ENCODE results near the gene POLE.

The POLE gene

DNA sequence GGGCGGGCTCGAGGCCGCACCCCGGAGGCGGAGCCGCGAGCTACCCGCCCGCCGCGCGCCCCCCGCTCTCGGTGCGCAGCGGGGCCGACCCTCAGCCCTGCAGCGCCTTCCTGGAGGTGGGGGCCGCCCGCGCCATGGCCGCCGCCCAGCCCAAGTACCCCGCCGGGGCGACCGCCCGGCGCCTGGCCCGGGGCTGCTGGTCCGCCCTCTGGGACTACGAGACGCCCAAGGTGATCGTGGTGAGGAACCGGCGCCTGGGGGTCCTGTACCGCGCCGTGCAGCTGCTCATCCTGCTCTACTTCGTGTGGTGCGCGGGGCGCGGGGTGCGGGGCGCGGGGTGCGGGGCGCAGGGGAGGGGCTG is 68.5 kb downstream of the POLE start, which contains the start of gene P2RX2:
Gene P2RX2 (plus strand): TSS at position 94 of the 361 bp plus-strand sequence. CDS start 41 bp downstream, at position 135.
- WGBS (ENCODE audit: extremely low coverage, insufficient coverage, low lambda C conversion rate): no CpG with 5 or more reads among the region's 49 CpGs
- no peak within 1 kb of the TSS for H3K27ac ChIP-seq (ENCODE audit: low read depth, low read length)

DNA sequence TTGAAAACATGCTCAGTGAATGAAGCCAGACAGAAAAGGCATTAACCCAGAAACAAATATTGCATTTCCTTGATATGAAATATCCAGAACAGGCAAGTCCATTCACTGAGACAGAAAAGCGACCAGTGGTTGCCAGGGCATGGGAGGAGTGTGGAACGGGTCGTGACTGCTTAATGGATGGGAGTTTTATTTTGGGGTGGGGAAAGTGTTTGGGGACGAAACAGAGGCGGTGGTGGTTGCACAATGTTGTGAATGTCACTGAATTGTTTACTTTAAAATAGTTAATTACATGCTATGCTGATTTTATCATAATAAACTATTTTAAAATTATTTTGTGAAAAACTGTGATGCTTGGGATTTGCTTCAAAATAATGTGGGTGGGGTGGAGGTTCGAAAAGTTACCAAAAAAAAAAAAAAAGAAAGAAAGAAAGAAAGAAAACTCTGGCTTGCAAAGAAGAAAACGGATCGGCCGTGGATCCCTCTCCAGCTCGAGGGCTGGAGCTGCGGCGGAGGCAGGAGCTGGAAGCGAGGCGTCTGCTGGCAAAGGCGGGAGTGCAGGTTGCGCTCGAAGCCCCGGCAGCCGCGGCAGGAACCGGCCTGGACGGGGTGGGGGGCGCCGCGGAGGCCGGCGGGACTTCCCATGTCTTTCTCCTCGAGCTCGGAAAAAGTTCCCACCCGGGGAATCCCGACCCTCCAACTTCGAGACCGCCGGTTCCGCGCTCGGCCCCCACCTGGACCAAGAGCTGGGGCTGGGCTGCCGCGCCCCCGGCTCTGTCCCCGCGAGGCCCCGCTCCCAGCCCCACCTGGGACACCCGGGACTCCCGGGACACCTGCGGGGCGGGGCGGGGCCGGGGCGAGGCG is 69.1 kb downstream of the POLE start:
- Histone ChIP-seq H3K27ac (ENCODE audit: low read depth, low read length) (no peak overlapping the region), H3K4me2 (ENCODE audit: low read length) (no peak overlapping the region), H3K9ac (ENCODE audit: low read length) (no peak overlapping the region), H3K36me3 (ENCODE audit: control insufficient read depth, insufficient read depth, low read length) (no peaks in the 10 kb centered on the region), H2BK5ac (ENCODE audit: low read length) (no peak overlapping the region), H3K27me3 (ENCODE audit: insufficient read depth, low read length, poor library complexity) (peaks cover 10% of the 10 kb centered on the region), H4K5ac (ENCODE audit: low read length) (no peak overlapping the region), H2BK120ac (ENCODE audit: low read depth, low read length) (no peak overlapping the region), H3K79me2 (ENCODE audit: control insufficient read depth, insufficient read depth, low read length) (no peaks in the 10 kb centered on the region), H2BK15ac (replicated peaks; ENCODE audit: low read depth) (no peak overlapping the region), H3K23ac (ENCODE audit: low read length) (no peak overlapping the region), H3K4ac (ENCODE audit: low read depth, low read length) (no peak overlapping the region), H3K4me3 (ENCODE audit: low read length) (no peak overlapping the region), H3K4me1 (ENCODE audit: control insufficient read depth, low read depth, low read length) (no peaks in the 10 kb centered on the region), H2AK5ac (ENCODE audit: low read length) (no peak overlapping the region), H3K18ac (ENCODE audit: low read length) (no peak overlapping the region), H4K8ac (ENCODE audit: low read depth, low read length) (no peak overlapping the region), H3K56ac (ENCODE audit: low read length) (no peak overlapping the region), H3K79me1 (ENCODE audit: low read length) (no peaks in the 10 kb centered on the region)
- DNase-seq: peak; percentile 22
- no CpG with 5 or more reads among the region's 51 CpGs for WGBS (ENCODE audit: extremely low coverage, insufficient coverage, low lambda C conversion rate)

More for the DNA sequence above, 68.5 kb downstream of the POLE start, which contains the start of gene P2RX2:
- no peaks in the 10 kb centered on the region for H3K4me1 ChIP-seq (ENCODE audit: control insufficient read depth, low read depth, low read length)
- no peaks in the 10 kb centered on the region for H3K79me1 ChIP-seq (ENCODE audit: low read length)
- no peak within 1 kb of the TSS for H2AK5ac ChIP-seq (ENCODE audit: low read length)
- H3K4ac ChIP-seq (ENCODE audit: low read depth, low read length): no peak within 1 kb of the TSS
- H4K8ac ChIP-seq (ENCODE audit: low read depth, low read length): no peak within 1 kb of the TSS
- no peak within 1 kb of the TSS for H2BK15ac ChIP-seq (replicated peaks; ENCODE audit: low read depth)
- H3K27me3 ChIP-seq (ENCODE audit: insufficient read depth, low read length, poor library complexity): peaks cover 10% of the 10 kb centered on the region
- H3K79me2 ChIP-seq (ENCODE audit: control insufficient read depth, insufficient read depth, low read length): no peaks in the 10 kb centered on the region
- H3K4me3 ChIP-seq (ENCODE audit: low read length): no peak within 1 kb of the TSS
- H3K36me3 ChIP-seq (ENCODE audit: control insufficient read depth, insufficient read depth, low read length): no peaks in the 10 kb centered on the region
- peak within 1 kb of the TSS; percentile 18 for H3K4me2 ChIP-seq (ENCODE audit: low read length)
- no peak within 1 kb of the TSS for H4K5ac ChIP-seq (ENCODE audit: low read length)
- H2BK120ac ChIP-seq (ENCODE audit: low read depth, low read length): no peak within 1 kb of the TSS
- H3K18ac ChIP-seq (ENCODE audit: low read length): no peak within 1 kb of the TSS
- H3K56ac ChIP-seq (ENCODE audit: low read length): no peak within 1 kb of the TSS
- H3K9ac ChIP-seq (ENCODE audit: low read length): no peak within 1 kb of the TSS
- DNase-seq: no peak
- no peak within 1 kb of the TSS for H2BK5ac ChIP-seq (ENCODE audit: low read length)
- H3K23ac ChIP-seq (ENCODE audit: low read length): no peak within 1 kb of the TSS

DNA sequence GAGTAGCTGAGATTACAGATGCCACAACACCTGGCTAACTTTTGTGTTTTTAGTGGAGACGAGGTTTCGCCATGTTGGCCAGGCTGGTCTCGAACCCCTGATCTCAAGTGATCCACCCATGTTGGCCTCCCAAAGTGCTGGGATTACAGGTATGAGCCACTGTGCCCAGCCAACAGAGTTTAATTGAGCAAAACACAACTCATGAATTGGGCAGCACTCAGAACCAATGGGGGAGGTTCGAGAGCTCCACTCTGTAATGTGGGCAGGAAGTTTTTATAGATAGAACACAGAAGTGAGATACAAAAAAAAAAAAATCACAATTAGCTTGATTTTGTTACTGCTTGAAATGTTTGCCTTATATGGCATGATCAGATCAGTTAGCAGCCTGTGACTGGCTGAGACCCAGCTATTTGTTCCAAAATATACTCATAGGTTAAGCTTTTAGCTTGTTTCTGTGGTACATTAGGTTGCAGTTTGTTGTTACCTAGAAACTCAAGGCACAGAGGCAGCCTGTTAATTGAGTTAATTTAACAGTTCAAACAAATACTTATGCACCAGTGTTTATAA is 69.9 kb downstream of the POLE start:
- H4K8ac ChIP-seq (ENCODE audit: low read depth, low read length): no peak overlapping the region
- no peak overlapping the region for H3K9ac ChIP-seq (ENCODE audit: low read length)
- DNase-seq: no peak
- H4K5ac ChIP-seq (ENCODE audit: low read length): no peak overlapping the region
- H3K79me1 ChIP-seq (ENCODE audit: low read length): no peaks in the 10 kb centered on the region
- no CpG with 5 or more reads among the region's 4 CpGs for WGBS (ENCODE audit: extremely low coverage, insufficient coverage, low lambda C conversion rate)
- H3K18ac ChIP-seq (ENCODE audit: low read length): no peak overlapping the region
- H2BK5ac ChIP-seq (ENCODE audit: low read length): no peak overlapping the region
- H2BK15ac ChIP-seq (replicated peaks; ENCODE audit: low read depth): no peak overlapping the region
- H3K4me1 ChIP-seq (ENCODE audit: control insufficient read depth, low read depth, low read length): no peaks in the 10 kb centered on the region
- no peaks in the 10 kb centered on the region for H3K36me3 ChIP-seq (ENCODE audit: control insufficient read depth, insufficient read depth, low read length)
- H3K4ac ChIP-seq (ENCODE audit: low read depth, low read length): no peak overlapping the region
- H3K4me2 ChIP-seq (ENCODE audit: low read length): no peak overlapping the region
- no peak overlapping the region for H2BK120ac ChIP-seq (ENCODE audit: low read depth, low read length)
- H3K27me3 ChIP-seq (ENCODE audit: insufficient read depth, low read length, poor library complexity): peaks cover 10% of the 10 kb centered on the region
- no peaks in the 10 kb centered on the region for H3K79me2 ChIP-seq (ENCODE audit: control insufficient read depth, insufficient read depth, low read length)
- H3K23ac ChIP-seq (ENCODE audit: low read length): no peak overlapping the region
- no peak overlapping the region for H3K27ac ChIP-seq (ENCODE audit: low read depth, low read length)
- H3K4me3 ChIP-seq (ENCODE audit: low read length): no peak overlapping the region
- H2AK5ac ChIP-seq (ENCODE audit: low read length): no peak overlapping the region
- H3K56ac ChIP-seq (ENCODE audit: low read length): no peak overlapping the region

DNA sequence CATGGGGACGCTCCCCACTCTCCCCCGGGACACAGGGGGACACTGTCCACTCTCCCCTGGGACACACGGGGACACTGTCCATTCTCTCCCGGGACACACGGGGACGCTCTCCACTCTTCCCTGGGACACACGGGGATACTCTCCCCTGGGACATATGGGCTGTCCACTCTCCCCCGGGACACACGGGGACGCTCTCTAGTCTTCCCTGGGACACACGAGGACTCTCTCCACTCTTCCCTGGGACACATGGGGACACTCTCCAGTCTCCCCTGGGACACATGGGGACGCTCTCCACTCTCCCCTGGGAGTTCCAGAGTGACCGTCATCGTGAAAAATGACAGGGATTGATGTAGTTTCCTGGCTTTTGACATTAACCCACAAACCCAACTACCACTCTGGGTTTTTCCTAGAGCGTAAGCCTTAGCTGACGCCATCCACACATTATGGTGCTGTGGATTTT is 71.5 kb downstream of the POLE start:
- Histone ChIP-seq H3K79me1 (ENCODE audit: low read length) (no peaks in the 10 kb centered on the region), H2AK5ac (ENCODE audit: low read length) (no peak overlapping the region), H3K56ac (ENCODE audit: low read length) (no peak overlapping the region), H3K9ac (ENCODE audit: low read length) (no peak overlapping the region), H3K36me3 (ENCODE audit: control insufficient read depth, insufficient read depth, low read length) (no peaks in the 10 kb centered on the region), H3K4me3 (ENCODE audit: low read length) (no peak overlapping the region), H4K5ac (ENCODE audit: low read length) (no peak overlapping the region), H3K27me3 (ENCODE audit: insufficient read depth, low read length, poor library complexity) (peaks cover 10% of the 10 kb centered on the region), H3K23ac (ENCODE audit: low read length) (no peak overlapping the region), H3K4me1 (ENCODE audit: control insufficient read depth, low read depth, low read length) (no peaks in the 10 kb centered on the region), H3K79me2 (ENCODE audit: control insufficient read depth, insufficient read depth, low read length) (no peaks in the 10 kb centered on the region), H3K4ac (ENCODE audit: low read depth, low read length) (no peak overlapping the region), H2BK120ac (ENCODE audit: low read depth, low read length) (no peak overlapping the region), H4K8ac (ENCODE audit: low read depth, low read length) (no peak overlapping the region), H3K4me2 (ENCODE audit: low read length) (no peak overlapping the region), H2BK15ac (replicated peaks; ENCODE audit: low read depth) (no peak overlapping the region), H2BK5ac (ENCODE audit: low read length) (no peak overlapping the region), H3K27ac (ENCODE audit: low read depth, low read length) (no peak overlapping the region), H3K18ac (ENCODE audit: low read length) (no peak overlapping the region)
- DNase-seq: no peak
- no CpG with 5 or more reads among the region's 16 CpGs for WGBS (ENCODE audit: extremely low coverage, insufficient coverage, low lambda C conversion rate)

DNA sequence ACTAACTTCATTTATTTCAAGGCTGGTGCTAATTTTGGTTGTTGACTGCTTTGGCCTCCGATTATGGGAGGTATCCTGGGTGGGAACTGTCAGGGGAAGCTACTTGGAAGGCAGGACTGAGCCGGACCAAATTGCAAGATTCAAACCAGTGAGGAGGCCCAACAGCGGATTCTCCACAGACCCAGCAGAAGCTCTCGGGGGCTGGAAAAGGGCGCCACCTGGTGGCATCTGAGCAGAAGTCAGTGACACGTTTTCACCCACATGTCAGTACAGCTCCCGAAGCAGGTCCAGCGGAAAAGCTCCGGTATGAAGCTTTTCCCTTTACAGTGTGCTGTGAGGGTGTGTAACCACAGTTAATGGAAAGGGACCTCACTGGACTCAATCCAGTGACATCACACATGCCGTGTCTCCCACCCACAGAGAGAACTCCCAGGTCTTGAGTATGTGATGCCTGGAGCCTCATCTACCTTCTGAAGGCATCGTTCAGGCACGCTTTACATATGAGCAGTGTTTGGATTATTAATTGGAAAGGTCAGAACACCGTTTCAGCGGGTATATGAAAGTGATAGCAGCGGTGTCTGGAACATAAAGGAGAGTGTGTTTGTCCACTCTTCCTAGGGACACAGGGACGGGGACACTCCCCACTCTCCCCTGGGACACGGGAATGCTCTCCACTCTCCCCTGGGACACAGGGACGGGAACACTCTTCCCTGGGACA is 72.1 kb downstream of the POLE start:
- no CpG with 5 or more reads among the region's 18 CpGs for WGBS (ENCODE audit: extremely low coverage, insufficient coverage, low lambda C conversion rate)
- Histone ChIP-seq H4K8ac (ENCODE audit: low read depth, low read length) (no peak overlapping the region), H4K5ac (ENCODE audit: low read length) (no peak overlapping the region), H3K79me1 (ENCODE audit: low read length) (no peaks in the 10 kb centered on the region), H2BK5ac (ENCODE audit: low read length) (no peak overlapping the region), H3K27ac (ENCODE audit: low read depth, low read length) (no peak overlapping the region), H2BK15ac (replicated peaks; ENCODE audit: low read depth) (no peak overlapping the region), H3K4me1 (ENCODE audit: control insufficient read depth, low read depth, low read length) (no peaks in the 10 kb centered on the region), H3K23ac (ENCODE audit: low read length) (no peak overlapping the region), H3K4me2 (ENCODE audit: low read length) (no peak overlapping the region), H3K4me3 (ENCODE audit: low read length) (no peak overlapping the region), H3K27me3 (ENCODE audit: insufficient read depth, low read length, poor library complexity) (peaks cover 10% of the 10 kb centered on the region), H3K56ac (ENCODE audit: low read length) (no peak overlapping the region), H2BK120ac (ENCODE audit: low read depth, low read length) (no peak overlapping the region), H3K79me2 (ENCODE audit: control insufficient read depth, insufficient read depth, low read length) (no peaks in the 10 kb centered on the region), H2AK5ac (ENCODE audit: low read length) (no peak overlapping the region), H3K9ac (ENCODE audit: low read length) (no peak overlapping the region), H3K36me3 (ENCODE audit: control insufficient read depth, insufficient read depth, low read length) (no peaks in the 10 kb centered on the region), H3K18ac (ENCODE audit: low read length) (no peak overlapping the region), H3K4ac (ENCODE audit: low read depth, low read length) (no peak overlapping the region)
- peak; percentile 88 for DNase-seq

Measured in mesendoderm (in vitro differentiated cells).